Stimulated activated CD4-positive, alpha-beta T cell treated with anti-CD3 and anti-CD28 coated beads, Interleukin-15, amount 100 ng/mL, for 1 hour (primary cell): ENCODE results near the gene NOSTRIN.
A peak's percentile ranks its signal among the peaks of the same experiment; 100 is the strongest.
"Not testable (repeated sequence)": the region's sequence is repeated elsewhere in the genome, so short reads cannot be mapped to it uniquely, and the experiment has no call there.

Experiments used
- DNase-seq, 2 donors: peaks; one replicate each; pipeline ENCODE4 v3.0.0-alpha.2; 2020; ENCODE audit warnings: low read depth in 1 of 2, low spot score in 1 of 2

Gene NOSTRIN

DNA sequence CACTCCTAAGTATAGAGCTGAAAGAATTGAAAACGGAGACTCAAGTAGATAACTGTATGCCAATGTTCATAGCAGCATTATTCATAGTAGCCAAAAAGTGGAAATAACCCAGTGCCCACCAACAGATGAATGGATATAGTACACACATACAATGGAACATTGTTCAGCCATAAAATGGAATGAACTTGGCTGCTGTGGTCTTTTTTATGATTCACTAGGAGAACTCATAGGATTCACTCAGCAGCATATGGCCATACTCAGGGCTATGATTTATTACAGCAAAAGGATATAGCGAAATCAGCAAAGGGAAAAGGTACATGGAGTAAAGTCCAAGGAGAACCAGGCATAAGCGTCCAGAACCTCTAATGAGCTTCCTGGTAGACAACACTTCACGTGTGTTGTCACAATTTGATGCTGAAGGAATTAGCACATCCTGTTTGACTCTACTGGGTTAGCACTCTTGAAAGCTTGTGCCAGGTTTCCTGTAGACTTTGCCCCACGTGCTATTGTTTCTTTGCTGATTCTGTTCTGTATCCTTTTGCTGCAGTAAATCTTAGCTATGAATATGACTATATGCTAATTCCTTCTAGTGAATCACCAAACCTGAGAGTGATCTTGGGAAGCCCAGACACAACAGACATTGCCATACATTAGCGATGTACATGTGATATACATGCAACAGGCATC lies 72.1 kb downstream of the NOSTRIN start:
- no peak for DNase-seq

DNA sequence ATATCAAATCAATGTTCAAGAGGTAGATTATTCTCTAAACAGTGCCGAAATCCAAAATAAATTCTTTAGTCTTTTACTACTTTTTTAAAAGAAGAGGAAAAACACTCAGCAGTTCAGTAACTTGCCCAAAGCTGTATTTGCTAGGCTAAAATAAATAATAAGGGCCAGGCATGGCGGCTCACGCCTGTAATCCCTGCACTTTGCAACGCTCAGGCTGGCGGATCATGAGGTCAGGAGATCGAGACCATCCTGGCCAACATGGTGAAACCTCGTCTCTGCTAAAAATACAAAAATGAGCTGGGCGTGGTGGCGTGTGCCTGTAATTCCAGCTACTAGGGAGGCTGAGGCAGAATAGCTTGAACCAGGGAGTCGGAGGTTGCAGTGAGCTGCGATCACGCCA lies 79.7 kb downstream of the NOSTRIN start:
- not testable (repeated sequence) for DNase-seq

DNA sequence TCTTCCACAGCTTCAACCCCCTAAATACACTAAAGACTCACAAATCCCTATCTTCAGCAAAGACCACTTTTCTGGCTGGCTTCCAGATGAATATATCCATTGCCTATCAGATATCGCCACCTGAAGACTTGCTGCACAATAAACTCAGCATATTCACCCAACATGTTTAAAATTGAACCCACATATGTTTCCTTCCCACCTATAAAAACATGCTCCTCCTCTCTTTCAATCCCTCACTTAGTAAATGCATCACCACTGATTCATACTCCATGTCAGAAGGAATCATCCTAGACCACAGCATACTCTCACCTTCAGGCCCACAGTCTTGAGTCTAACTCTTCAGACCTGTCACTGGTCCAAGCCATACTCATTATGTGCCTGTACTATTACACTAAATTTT lies 82.5 kb downstream of the NOSTRIN start:
- no peak for DNase-seq

DNA sequence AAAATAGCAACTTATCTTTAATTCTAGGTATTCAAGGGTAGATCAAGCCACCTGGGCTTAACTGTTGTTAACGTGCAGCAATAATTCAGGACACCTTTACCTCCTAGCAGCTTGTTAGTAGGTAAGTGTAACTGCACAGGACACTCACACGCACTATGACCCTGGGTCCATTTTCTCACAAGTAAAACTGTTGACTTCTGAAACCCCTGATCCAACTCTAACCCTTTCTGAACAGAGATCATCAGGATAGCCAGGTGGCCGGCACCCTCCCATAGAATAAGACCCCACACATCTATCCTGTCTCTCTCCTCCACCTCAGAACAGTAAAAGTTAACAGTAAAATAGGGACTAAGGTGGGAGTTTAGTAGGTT lies 87.2 kb downstream of the NOSTRIN start:
- no peak for DNase-seq

DNA sequence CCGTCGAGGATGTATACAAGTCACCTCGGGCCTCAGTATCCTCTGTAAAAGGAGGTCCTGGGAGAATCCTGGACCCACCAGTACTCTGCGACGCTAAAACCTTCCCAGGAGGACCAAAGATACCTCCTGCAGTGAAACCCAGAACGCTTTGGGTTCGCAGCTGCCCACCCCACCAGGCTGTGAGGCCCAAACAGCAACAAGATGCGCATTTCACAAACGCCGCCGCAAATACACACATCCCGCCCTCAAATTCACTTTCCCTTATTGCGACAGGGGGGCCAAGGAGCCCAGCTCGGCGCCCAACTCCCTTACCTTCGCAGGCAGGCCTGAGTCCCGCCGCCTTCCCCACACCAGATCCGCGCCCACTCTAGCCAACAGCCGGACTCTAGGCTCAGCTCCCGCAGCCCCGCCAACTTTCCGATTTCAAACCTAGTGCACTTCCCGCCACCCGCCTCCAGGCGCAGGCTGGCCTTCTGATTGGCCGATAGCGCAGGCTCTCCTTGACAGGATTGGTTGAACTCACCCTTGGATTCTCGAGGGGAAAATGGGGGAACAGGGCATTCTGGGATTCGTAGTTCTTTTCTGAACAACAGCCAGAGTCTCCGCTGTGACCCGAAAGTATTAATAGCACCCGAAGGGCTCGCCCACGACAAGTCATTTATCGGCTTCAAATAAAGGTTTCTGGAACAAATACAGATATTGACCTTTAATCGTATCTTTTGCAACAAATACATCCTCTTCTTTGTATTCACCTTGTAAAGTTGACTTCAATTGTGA lies 87.8 kb downstream of the NOSTRIN start, which contains the start of gene SPC25:
TSS of gene SPC25 (minus strand) at position 425 of the 777 bp plus-strand sequence. CDS start 911 bp downstream, outside the sequence.
- DNase-seq: peak; percentile 57 to 72

DNA sequence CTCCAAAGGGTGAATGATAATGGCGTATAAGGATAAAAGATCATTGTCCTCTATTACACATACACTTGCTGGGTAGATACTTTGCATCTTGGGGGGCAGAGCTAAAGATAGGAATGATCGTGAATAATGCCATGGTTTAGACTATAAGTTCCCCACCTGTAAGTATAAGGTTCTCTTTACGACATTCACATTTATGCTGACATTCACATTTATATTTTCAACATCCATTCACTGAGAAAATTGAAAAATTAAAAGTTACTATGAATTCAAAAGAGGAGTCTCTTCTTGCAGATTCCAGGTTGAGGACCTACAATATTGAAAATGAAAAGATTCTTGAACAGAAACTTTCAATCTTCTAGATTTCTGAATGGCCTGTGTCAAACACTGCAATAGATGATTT lies 89.9 kb downstream of the NOSTRIN start:
- no peak for DNase-seq

DNA sequence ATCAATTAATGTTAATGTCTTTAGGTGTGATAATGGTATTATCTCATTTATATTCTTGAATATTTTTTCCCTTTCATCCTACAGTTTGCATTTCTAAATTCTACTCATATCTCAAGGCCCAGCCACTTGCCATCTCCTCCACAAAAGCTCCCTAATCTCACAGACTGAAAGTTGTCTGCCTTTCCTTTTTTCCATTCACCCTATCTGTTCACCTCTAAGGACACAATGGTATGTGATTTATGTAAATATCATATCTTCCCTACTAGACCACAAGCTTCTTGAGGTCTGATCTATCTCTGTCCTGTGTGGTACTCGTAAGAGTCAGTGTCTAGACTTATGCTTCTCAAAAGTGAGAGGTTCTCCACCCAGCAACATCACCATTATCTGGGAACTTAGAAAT lies 91.7 kb downstream of the NOSTRIN start:
- no peak for DNase-seq

DNA sequence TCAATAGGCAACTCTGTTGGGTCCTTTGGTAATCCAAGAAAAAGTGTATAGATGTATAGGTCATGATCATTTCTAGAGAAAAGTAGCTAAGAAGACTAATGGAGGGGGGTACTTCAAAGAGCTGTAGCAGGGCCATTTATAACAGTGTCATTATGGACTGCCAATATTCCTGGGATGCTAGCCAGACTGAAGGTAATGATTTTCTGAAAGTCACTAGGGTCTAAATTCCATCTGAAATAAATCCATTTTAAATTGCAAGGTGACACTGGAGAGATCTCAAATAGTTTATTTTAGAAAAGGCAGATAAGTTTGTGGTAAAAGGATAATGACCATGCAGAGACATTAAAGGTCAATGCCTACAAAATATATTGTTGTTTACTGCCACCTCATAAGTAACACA lies 92.3 kb downstream of the NOSTRIN start:
- DNase-seq: no peak

DNA sequence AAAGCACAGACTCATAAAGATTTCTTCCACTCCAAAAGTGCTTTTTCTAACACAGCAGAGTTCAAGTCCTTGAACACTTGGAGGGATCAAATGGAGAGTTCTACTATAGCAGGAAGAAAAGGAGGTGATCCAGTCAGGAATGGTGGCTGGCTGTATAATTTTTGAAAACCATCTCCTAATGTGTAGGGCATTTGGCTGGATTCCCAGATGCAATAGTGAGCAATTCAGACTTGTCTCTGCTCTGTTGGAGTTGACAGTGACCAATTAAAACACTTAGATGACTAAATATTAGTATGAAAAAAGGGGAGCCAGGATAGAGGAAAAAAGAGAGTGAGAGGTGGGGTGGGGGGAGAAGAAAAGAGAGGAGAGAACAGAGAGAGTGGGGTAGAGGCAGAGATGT lies 93.3 kb downstream of the NOSTRIN start:
- DNase-seq: no peak

DNA sequence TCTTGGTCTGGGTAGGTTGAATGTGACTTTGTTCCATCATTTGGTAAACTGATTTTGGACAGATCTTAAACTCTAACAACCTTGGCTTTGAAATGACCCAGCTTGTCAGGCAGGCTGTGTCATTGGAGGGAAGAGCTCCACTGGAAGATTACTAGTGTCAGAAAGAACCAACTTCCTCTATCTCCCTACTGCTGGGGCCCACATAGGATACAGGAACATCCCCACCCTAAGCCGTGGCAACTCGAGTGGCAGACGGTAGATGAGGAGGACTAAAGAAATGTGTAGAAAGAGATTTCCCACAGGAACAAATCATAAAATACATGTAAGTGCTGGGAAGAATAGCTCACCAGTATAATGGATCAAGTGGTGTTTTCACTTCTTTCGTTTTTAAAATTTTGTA lies 94.3 kb downstream of the NOSTRIN start:
- no peak for DNase-seq

DNA sequence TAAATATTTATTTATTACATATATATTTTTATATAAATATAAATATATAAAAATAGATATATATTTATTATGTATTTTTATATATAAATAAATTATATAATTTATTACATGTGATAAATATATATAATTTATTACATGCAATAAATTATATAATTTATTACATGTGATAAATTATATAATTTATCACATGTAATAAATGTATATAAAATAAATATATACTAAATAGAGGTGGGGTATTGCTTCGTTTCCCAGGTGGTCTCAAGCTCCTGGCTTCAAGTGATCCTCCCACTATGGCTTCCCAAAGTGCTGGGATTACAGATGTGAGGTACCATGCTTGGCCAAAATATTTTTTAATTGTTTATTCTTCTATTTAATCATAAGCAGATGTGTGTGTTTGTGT lies 95.0 kb downstream of the NOSTRIN start:
- DNase-seq: no peak

DNA sequence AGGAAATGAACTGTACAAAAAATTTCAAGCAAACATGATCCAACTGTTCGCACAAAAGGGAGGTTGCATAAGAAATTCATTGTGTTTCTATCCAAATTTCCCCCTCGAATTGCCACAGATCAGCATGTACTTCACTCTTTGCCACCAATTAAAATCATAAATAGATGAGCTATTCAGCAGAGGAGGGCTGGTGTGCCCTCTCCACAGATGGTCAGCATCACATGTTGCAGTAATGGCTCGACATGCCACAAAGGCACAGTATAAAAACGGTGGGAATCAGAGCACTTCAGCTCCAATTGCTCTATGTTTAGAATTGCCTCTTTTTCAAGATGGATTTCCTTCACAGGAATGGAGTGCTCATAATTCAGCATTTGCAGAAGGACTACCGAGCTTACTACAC lies 98.6 kb downstream of the NOSTRIN start, which contains the start of gene G6PC2:
TSS of gene G6PC2 (plus strand) at position 289 of the 400 bp plus-strand sequence. CDS start at position 330, 41 bp downstream.
- DNase-seq: no peak

DNA sequence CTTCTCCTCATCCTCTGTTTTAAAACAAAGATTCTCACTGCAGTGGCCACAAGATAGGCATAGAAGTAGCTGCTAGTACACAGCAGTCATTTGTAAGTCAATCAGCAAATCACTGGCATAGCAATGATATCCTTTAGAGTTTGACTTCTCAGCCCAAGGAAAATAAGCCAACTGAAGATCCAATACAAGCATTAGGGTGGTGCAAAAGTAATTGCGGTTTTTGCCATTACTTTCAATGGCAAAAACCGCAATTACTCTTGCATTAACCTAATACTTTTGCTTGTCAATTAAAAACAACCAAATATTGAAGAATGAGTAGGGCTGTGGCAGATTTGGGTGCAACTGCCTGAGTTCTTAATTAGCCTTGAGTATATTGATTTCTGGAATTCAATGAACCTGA lies 101.5 kb downstream of the NOSTRIN start:
- no peak for DNase-seq

DNA sequence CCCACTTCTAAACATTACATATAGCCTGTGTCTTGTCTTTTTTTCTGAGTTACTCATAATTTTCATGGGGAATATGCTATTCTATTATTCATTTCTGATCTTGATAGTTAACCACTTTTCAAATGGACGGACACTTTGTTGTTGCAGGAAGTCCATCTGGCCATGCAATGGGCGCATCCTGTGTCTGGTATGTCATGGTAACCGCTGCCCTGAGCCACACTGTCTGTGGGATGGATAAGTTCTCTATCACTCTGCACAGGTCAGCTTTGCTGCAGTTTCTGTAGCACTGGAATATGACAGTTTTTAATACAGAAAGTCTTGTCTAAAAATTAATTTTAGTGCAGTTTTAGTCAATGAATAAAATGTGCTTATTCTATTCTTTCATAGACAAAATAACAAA lies 101.9 kb downstream of the NOSTRIN start:
- no peak for DNase-seq

DNA sequence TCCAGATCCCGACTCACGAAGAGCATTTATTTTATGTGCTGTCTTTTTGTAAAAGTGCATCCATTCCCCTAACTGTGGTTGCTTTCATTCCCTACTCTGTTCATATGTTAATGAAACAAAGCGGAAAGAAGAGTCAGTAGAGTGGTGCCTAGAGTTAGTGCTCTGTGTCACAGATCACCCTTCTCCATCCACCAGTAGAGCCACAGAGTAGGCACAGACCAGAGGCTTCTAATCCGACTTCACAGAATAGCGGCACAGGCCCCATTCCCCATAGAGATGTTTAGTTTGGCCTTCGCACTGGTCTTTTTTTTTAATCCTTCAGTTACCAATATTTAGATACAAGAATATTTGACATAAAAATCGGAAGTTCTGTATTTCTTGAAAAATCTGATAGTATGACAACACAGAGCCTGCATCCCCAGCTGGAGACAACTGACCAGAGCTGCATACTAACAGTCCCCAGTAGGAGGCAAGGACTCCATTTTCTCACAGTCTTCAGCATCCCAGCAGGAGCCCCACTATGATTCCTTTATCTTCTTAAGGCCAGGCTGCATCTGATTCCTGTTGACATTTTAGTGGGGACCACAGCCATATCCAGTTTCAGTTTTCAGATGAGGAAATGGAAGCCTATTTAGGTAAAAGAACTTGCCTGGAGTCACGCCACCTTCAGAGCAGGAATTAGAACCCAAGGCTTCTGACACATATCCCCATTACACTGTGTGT lies 105.7 kb downstream of the NOSTRIN start:
- no peak for DNase-seq

DNA sequence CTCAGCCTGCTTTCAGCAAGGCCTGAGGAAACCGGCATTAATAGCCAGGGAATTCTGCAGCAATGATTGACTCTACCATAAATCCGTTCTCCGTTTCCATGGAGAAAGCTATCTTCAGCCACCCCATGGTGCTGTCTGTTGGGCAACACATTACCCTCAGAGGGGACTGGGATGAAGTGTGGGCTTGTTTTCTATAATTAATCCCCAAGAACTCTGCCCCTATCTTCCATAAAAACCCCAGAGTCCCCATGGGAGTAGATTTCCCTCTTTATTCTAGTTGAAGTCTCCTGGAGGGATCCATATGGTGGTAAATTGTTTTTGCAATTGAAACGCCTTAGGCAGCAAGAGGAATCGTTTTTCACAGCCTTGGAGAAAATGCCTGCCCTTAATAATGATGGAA lies 107.9 kb downstream of the NOSTRIN start:
- DNase-seq: no peak

DNA sequence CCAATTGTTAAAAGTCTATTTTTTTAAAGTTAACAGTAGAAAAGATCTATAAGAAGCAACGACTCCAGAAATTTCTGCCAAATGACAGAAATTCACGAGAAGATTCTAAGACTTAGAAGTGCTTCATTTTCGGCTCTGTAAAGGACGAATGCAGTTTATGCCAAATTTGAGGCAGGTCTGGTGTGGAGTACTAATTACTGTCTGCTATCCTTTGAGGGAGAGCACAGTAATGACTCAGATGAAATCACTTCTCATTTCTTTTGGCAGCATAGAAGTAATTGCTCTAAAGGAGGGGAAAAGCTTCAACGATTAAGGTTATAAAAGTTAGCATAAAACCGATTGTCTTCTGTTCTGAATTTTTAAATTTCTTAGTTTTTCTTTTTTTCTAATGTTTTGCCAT lies 110.0 kb downstream of the NOSTRIN start:
- no peak for DNase-seq

DNA sequence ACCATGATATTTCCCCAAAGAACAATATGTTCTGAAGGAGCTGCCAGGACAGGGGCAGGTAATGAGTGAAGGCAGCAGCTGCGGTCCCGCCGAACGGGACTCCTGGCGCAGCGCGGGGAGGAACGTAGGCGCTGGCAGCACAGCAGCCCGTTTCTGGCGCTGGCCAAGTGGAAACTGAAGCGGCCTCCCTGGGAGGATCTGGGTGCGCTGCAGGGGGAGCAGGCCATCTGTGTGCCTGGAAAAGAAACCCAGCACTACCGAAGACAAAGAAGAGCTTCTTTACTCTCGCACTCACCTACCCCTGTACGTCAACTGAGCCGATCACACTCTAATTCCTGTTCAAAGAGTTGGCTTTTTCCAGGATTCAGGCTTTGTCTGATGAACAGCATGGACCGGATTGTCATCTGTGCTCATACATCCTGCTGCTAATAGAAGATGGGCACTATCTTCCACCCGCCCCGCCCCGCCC lies 110.5 kb downstream of the NOSTRIN start:
- no peak for DNase-seq

DNA sequence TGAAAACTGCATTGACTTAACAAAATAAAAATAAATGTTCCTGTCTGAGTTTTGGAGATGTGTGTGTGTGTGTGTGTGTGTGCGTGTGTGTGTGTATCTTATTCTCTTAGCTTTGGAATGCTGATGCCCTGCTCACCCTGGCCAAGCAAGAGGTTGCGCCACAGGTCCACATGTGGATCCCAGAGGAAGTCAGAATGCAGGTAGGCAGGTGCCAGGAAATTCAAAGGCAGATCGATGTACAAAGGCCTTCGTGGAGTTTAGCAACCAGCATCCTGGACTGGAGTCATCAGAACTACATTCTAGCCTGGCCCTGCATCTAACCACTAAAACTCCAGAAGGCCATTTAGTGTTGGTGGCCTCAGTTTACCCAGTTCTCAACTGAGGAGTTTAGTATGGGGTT lies 111.1 kb downstream of the NOSTRIN start:
- no peak for DNase-seq
